GM10847 (cell line): ENCODE measurements around the gene ELP4.

Experiments
- POLR2A ChIP-seq: IDR thresholded peaks from 2 replicates; pipeline ENCODE4 v1.6.1; 2011; ENCODE audit not compliant: insufficient read length; ENCODE audit errors: extremely low read depth

The ELP4 gene

GRCh38 chr11:31780078-31780477 is 270.5 kb downstream of the ELP4 start:
- TF ChIP-seq POLR2A: no peak

GRCh38 chr11:31780480-31780971 is 271.0 kb downstream of the ELP4 start:
- TF ChIP-seq POLR2A: no peak

GRCh38 chr11:31782257-31782656 is 272.7 kb downstream of the ELP4 start:
- TF ChIP-seq POLR2A: no peak

GRCh38 chr11:31783252-31783651 is 273.7 kb downstream of the ELP4 start:
- no peak for TF ChIP-seq POLR2A

GRCh38 chr11:31784611-31785010 is 275.0 kb downstream of the ELP4 start:
- TF ChIP-seq POLR2A: no peak

- TF ChIP-seq POLR2A: no peak
These were observed 277.6 kb downstream of the ELP4 start for GRCh38 chr11:31786996-31787685.

- TF ChIP-seq POLR2A: no peak
These were observed 278.5 kb downstream of the ELP4 start for GRCh38 chr11:31788085-31788484.

GRCh38 chr11:31790649-31791048 is 281.1 kb downstream of the ELP4 start:
- no peak for TF ChIP-seq POLR2A

GRCh38 chr11:31792036-31792435 is 282.5 kb downstream of the ELP4 start:
- no peak for TF ChIP-seq POLR2A

- no peak for TF ChIP-seq POLR2A
These were observed 282.9 kb downstream of the ELP4 start for GRCh38 chr11:31792456-31792855.

GRCh38 chr11:31793264-31793663 is 283.7 kb downstream of the ELP4 start:
- TF ChIP-seq POLR2A: no peak

- no peak for TF ChIP-seq POLR2A
These were observed 285.0 kb downstream of the ELP4 start for GRCh38 chr11:31794548-31794947.

- no peak for TF ChIP-seq POLR2A
These were observed 286.3 kb downstream of the ELP4 start for GRCh38 chr11:31795706-31796498.

GRCh38 chr11:31796499-31797189 is 287.1 kb downstream of the ELP4 start:
- TF ChIP-seq POLR2A: no peak

- no peak for TF ChIP-seq POLR2A
These were observed 287.9 kb downstream of the ELP4 start for GRCh38 chr11:31797190-31798056.
